ENCODE measurements around the gene GADD45B.
"Not testable (repeated sequence)": the region's sequence is repeated elsewhere in the genome, so short reads cannot be mapped to it uniquely, and the experiment has no call there.

GADD45B gene

GRCh38 chr19:2444251-2445002 is 31.5 kb upstream of the GADD45B start:
- DNase-seq (no peak), ATAC-seq (no peak)

DNA sequence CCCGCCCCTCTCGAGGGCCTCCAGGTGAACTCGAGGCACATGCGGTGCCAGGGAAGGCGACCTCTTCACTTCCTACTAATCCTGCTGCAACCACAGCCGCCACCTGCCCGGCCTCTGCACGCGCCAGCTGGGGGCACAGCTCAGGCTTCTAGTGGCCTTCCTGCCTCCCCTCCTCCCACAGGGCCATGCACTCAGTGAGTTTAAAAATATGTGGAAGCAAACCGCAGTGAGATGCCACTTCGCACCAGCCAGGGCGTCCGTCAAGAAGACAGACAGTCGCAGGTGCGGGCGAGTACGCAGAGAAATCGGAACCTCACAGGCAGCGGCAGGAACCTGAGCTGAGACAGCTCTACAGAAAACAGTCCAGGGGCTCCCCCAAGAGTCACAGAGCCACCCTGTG is 29.5 kb upstream of the GADD45B start:
- ATAC-seq (peak; percentile 47), DNase-seq (peak; percentile 37)

- ATAC-seq (no peak), DNase-seq (no peak)
Measured at GRCh38 chr19:2449019-2449418, 26.9 kb upstream of the GADD45B start.

GRCh38 chr19:2451138-2451537 is 24.8 kb upstream of the GADD45B start:
- ATAC-seq (no peak), DNase-seq (no peak)

DNA sequence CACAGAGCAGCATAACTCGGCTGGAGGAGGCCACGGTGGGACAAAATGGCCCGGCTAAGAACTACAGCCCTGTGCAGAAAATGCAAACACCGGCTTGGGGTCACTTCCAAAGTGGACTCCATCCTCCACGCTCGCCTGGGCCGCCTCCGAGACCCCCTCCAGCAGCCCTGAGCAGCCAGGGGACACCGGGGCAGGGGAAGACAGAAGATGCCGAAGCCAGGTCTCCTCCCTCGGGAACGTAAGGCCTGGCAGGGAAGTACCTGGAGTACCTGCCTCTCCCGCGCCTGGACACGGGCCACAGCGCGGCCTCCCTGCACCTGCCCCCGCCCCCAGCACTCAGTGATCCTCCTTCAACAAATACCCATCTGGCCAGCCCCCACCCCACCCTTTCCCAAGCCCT is 24.2 kb upstream of the GADD45B start:
- ATAC-seq (no peak), DNase-seq (no peak)

DNA sequence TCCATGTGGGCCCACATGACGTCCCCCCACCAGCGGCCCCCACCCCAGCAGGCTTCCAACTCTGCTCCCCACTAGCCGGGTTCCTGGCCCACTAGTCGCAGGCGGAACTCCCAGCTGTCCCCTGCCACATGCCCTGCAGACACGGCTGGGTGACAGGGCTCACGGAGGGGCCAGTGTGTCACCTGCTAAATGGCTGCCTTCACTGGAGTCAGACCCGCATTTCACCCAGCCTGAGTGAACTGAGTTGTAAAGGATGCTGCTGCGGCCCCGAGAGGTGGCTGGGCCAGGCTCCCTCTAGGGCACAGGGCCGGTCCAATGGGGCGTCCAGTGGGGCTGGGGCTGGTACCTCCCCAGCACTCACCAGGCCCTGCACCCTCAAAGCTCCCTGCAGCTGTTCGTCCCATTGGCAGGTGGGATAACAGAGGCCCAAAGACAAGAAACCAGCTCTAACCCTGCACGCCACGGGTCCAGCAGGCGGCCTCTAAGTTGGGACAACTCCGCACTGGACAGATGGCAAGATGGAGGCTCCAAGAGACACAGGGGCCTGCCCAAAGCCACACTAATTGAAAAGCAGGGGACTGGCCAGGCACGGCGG is 22.4 kb upstream of the GADD45B start:
- ATAC-seq: no peak
- DNase-seq: no peak

- no peak for DNase-seq
- ATAC-seq: no peak
Measured at GRCh38 chr19:2454199-2454961, 21.5 kb upstream of the GADD45B start.

GRCh38 chr19:2454962-2455850 is 20.7 kb upstream of the GADD45B start:
- DNase-seq (no peak), ATAC-seq (no peak)

DNA sequence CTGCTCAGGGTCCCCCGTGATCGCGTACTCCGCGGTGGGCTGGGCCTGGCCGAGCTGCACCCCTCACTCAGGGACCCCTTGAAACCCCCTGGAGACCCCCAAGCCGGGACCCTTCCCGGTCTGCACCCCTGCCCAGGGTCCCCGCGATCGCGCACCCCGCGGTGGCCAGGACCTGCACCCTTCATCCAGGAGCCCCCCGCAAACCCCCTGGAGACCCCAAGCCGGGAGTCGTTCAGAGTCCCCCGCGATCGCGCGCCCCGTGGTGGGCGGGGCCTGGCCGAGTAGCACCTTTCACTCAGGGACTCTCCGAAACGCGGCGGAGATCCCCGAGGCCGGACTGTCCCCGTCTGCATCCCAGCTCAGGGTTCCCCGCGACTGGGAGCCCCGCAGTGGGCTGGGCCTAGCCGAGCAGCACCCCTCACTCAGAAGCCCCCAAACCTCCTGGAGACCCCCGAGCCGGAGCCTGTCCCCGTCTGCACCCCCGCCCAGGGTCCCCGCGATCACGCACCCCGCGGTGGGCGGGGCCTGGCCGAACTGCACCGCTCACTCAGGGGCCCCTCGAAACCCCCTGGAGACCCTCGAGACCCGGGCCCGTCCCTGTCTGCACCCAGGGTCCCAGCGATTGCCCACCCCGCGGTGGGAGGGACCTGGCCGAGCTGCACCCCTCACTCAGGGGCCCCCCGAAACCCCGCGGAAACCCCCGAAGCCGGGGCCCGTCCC is 19.9 kb upstream of the GADD45B start:
- ATAC-seq: peak; percentile 38
- DNase-seq: peak; percentile 74

GRCh38 chr19:2457394-2458037 is 18.4 kb upstream of the GADD45B start:
- DNase-seq (no peak), ATAC-seq (no peak)

DNA sequence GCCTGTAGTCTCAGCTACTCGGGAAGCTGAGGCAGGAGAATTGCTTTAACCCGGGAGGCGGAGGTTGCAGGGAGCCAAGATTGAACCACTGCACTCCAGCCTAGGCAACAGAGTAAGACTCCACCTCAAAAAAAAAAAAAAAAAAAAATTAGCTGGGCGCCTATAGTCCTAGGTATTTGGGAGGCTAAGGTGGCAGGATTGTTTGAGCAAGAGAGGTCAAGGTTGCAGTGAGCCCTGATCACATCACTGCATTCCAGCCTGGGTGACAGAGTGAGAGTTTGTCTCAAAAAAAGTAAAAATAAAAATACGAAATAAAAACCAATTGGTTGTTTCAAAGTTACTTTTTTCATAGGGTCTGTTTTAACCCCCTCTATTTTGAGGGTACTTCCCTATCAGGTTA is 17.9 kb upstream of the GADD45B start:
- DNase-seq (no peak), ATAC-seq (no peak)

- not testable (repeated sequence) for ATAC-seq, DNase-seq
Measured at GRCh38 chr19:2458776-2459175, 17.2 kb upstream of the GADD45B start.

- ATAC-seq: no peak
- no peak for DNase-seq
Measured at GRCh38 chr19:2460245-2460644, 15.7 kb upstream of the GADD45B start.

DNA sequence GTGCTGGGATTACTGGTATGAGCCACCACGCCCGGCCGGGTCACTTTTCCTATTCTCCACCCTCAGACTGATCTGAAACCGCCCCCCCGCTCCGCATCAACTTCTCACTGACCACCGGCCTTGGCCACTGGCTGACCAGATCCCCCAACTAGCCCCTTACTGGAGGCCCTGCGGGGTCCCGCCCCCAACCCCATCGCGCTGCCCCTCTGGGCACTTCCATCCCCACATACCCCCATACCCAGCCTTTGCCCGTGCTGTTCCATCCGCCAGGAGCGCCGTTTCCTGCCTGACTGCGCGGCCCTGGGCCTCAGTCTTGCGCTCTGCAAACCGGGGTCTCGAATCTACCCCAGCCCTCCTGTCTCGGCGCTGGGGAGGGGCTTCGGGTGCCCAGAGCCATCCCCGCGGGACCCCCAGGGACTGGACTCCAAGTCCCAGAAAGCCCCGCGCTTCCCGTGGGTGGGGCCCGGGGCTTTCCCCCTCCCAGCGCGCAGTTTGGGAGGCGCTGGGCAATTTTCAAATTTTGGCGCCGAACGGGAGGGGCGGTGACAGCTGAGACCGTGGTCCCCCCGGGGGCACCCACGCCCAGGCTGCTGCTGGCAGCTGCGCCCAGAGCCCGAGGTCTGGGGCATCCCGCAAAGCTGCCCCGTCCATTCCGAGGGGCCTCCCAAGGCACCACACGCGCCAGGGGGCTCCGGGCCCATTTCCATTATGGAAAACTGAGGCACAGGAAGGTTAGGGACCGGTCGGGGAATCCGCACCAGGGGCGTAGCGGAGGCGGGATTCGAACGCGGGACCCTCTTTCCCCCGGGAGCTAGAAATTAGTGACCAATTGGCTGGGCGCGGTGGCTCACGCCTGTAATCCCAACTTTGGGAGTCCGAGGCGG is 13.9 kb upstream of the GADD45B start:
- ATAC-seq (peak; percentile 78), DNase-seq (peak; percentile 85)

DNA sequence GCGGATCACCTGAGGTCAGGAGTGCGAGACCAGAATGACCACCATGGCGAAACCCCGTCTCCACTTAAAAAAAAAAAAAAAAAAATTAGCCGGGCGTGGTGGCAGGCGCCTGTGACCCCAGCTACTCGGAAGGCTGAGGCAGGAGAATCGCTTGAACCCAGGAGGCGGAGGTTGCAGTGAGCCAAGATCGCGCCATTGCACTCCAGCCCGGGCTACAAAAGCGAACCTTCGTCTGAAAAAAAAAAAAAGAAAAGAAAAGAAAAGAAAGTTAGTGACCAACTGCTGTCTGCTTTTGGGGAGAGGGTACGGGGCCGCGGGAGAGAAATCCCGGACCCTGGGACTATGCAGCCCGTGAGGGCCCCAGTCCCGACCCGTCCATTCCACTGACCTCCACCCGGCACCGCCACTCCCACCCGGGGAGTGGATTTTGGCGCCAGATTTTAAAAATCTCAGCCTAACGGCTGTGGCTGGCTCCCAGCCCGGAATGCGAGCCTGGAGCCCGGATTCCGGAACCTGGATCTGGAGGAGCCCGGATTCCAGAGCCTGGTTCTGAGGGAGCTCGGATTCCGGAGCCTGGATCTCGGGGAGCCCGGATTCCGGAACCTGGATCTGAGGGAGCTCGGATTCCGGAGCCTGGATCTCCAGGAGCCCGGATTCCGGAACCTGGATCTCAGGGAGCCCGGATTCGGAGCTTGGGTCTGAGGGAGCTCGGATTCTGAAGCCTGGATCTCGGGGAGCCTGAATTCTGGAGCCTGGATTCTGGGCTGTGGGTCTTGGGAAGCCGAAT is 13.1 kb upstream of the GADD45B start:
- ATAC-seq: no peak
- DNase-seq: no peak

DNA sequence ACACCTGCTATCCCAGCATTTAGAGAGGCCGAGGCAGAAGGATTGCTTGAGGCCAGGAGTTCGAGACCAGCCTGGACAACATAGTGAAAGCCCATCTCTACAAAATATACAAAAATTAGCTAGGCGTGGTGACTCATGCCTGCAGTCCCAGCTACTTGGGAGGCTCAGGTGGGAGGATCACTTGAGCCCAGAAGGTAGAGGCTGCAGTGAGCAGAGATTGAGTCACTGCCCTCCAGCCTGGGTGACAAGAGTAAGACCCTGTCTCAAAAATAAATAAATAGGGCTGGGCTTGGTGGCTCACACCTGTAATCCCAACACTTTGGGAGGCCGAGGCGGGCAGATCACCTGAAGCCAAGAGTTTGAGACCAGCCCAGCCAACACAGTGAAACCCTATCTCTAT is 12.2 kb upstream of the GADD45B start:
- ATAC-seq, DNase-seq: not testable (repeated sequence)

DNA sequence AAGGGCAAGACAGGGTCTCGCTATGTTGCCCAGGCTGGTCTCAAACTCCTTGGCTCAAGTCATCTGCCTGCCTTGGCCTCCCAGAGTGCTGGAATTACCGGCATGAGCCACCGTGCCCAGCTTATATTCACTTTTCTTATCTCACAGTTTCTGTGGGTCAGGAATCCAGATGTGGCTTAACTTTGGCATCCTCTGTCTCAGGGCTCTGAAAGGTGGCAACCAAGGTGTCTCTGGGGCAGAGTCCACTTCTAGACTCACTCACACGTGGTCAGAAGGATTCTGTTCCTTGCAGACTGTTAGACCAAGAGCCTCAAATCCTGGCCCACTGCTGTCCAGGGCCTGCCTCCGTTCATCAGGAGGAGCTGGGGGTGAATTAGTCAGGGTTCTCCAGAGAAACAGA is 11.5 kb upstream of the GADD45B start:
- no peak for DNase-seq

DNA sequence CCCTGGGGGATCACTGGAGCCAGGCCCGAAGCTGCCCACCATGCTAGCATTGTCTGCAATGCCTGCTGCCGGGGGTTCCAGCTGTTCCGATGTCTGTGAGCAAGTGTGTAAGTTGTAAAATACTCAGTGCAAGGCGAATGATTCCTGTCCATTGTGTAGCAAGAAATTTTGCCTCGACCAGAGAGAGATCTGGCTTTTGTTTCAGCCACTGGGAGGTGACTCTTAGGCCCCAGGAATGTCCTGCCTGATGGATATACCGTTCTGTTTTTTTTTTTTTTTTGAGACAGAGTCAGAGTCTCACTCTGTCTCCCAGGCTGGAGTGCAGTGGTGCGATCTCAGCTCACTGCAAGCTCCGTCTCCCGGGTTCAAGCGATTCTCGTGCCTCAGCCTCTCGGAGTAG is 7.3 kb upstream of the GADD45B start:
- ATAC-seq (no peak), DNase-seq (no peak)

More for the DNA sequence above, 11.5 kb upstream of the GADD45B start:
- no peak for ATAC-seq

Measured in stimulated activated naive CD8-positive, alpha-beta T cell treated with anti-CD3 and anti-CD28 coated beads, Interleukin-15, Interleukin-2, amounts not matched to agents 100 U/mL and 50 U/mL, for 24 hours (primary cell).